ENCODE results near the gene BAHD1. TPM values are rescaled to one million over a fixed set of nuclear protein-coding genes. Genes with fewer than 3 reads are reported as not detected.

Gene BAHD1
- total RNA-seq, 1 donor, result 11.2 TPM

GRCh38 chr15:40470423-40471104 is 29.8 kb downstream of the BAHD1 start, which contains the start of gene CHST14:
CHST14 (plus strand) TSS chr15:40470984; CDS start chr15:40471214, 230 bp downstream.
- peak; percentile 62 for DNase-seq (ENCODE audit: low read depth)
- TF ChIP-seq CTCF (IDR thresholded peaks at IDR 0.05; ENCODE audit: insufficient read depth, low read depth, low read length), result no peak
- peak within 1 kb of the TSS; percentile 77 for H3K4me3 ChIP-seq (ENCODE audit: low read depth, low read length)

DNA sequence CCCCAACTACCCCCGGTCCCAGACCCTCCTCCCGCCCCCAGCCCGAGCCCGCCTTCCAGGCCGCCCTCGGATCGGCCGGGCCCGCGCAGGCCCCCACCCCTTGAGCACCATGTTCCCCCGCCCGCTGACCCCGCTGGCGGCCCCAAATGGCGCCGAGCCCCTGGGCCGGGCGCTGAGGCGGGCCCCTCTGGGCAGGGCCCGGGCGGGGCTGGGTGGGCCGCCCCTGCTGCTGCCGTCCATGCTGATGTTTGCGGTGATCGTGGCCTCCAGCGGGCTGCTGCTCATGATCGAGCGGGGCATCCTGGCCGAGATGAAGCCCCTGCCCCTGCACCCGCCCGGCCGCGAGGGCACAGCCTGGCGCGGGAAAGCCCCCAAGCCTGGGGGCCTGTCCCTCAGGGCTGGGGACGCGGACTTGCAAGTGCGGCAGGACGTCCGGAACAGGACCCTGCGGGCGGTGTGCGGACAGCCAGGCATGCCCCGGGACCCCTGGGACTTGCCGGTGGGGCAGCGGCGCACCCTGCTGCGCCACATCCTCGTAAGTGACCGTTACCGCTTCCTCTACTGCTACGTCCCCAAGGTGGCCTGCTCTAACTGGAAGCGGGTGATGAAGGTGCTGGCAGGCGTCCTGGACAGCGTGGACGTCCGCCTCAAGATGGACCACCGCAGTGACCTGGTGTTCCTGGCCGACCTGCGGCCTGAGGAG is 30.5 kb downstream of the BAHD1 start:
- peak; percentile 19 for DNase-seq (ENCODE audit: low read depth)
- peak overlapping the region; percentile 77 for H3K4me3 ChIP-seq (ENCODE audit: low read depth, low read length)
- TF ChIP-seq CTCF (IDR thresholded peaks at IDR 0.05; ENCODE audit: insufficient read depth, low read depth, low read length), result no peak

GRCh38 chr15:40471808-40472150 is 31.0 kb downstream of the BAHD1 start:
- peak overlapping the region; percentile 77 for H3K4me3 ChIP-seq (ENCODE audit: low read depth, low read length)
- no peak for TF ChIP-seq CTCF (IDR thresholded peaks at IDR 0.05; ENCODE audit: insufficient read depth, low read depth, low read length)
- DNase-seq (ENCODE audit: low read depth), result no peak

DNA sequence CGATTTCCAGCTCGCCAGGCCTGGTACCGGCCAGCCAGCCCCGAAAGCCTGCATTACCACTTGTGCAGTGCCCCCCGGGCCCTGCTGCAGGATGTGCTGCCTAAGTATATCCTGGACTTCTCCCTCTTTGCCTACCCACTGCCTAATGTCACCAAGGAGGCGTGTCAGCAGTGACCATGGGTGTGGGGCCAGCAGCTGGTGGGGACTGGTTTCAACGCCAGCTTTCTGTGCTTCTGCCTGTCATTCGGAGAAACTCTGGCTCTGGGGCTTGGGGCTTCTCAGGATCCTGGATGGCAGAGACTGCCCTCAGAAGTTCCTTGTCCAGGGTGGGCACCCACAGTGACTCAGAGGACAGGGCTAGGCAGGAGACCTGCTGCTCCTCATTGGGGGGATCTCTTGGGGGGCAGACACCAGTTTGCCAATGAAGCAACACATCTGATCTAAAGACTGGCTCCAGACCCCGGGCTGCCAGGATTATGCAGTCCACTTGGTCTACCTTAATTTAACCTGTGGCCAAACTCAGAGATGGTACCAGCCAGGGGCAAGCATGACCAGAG is 31.5 kb downstream of the BAHD1 start:
- H3K4me3 ChIP-seq (ENCODE audit: low read depth, low read length), result peak overlapping the region; percentile 77
- no peak for TF ChIP-seq CTCF (IDR thresholded peaks at IDR 0.05; ENCODE audit: insufficient read depth, low read depth, low read length)
- no peak for DNase-seq (ENCODE audit: low read depth)

- TF ChIP-seq CTCF (IDR thresholded peaks at IDR 0.05; ENCODE audit: insufficient read depth, low read depth, low read length), result no peak
- no peak for DNase-seq (ENCODE audit: low read depth)
- H3K4me3 ChIP-seq (ENCODE audit: low read depth, low read length), result no peak overlapping the region
Measured at GRCh38 chr15:40474581-40474980, 33.8 kb downstream of the BAHD1 start.

- no peak for DNase-seq (ENCODE audit: low read depth)
- TF ChIP-seq CTCF (IDR thresholded peaks at IDR 0.05; ENCODE audit: insufficient read depth, low read depth, low read length), result no peak
- H3K4me3 ChIP-seq (ENCODE audit: low read depth, low read length), result no peak overlapping the region
Measured at GRCh38 chr15:40477642-40478327, 37.0 kb downstream of the BAHD1 start.
